ENCODE results near the gene MAP6.
A peak's percentile ranks its signal among the peaks of the same experiment; 100 is the strongest.

Gene MAP6

GRCh38 chr11:75549370-75549958, 119.4 kb downstream of the MAP6 start:
- no peak for DNase-seq (ENCODE audit: low spot score)

DNA sequence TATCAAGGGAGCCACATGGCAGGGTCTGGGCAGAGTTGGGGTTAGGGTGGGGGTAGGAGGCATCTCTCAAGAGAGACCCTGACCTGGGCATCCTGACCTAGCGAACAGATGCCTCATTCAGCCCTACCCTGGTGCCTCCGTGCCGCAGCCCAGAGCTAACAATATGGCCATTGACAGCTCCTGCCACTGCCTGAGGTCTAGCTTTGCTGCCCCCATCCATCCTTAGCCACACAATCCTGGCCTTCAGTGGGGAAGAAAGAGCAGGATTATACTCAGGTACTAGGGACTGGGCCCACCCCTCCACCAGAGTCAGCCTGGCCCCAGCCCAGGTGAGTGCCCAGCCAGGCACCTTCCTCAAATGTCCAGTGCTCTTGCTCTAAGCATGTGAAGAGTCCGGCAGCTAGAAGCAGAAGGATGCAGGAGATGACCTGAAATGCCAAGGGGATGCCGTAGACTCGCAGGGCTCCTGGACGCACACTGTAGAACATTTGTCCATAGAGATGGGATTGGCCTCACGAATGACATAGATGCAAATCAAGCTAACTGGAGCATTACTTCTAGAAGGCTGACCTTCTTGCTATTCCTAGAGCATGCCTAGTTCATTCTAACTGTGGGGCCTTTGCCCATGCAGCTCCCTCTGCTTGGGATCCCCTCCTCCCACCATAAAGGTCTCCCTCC, 120.1 kb downstream of the MAP6 start:
- no peak for DNase-seq (ENCODE audit: low spot score)

GRCh38 chr11:75547617-75548058, 121.2 kb downstream of the MAP6 start:
- DNase-seq (ENCODE audit: low spot score): peak; percentile 67

- no peak for DNase-seq (ENCODE audit: low spot score)
Measured at GRCh38 chr11:75547177-75547576, 121.7 kb downstream of the MAP6 start.

GRCh38 chr11:75543806-75544205, 125.0 kb downstream of the MAP6 start:
- no peak for DNase-seq (ENCODE audit: low spot score)

DNA sequence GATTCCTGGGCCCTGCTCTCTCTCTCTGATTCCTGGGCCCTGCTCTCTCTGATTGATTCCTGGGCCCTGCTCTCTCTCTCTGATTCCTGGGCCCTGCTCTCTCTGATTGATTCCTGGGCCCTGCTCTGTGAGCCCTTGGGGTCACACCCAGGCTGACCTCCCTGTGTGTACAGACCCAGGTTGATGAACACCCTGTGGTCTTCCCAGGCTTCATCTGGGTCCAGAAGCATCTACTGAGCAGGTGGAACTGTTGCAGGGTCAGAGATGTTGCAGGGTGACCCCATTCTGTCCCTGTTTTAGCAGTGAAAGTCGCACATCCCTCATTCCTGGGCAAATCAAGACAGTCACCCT, 126.8 kb downstream of the MAP6 start:
- no peak for DNase-seq (ENCODE audit: low spot score)

DNA sequence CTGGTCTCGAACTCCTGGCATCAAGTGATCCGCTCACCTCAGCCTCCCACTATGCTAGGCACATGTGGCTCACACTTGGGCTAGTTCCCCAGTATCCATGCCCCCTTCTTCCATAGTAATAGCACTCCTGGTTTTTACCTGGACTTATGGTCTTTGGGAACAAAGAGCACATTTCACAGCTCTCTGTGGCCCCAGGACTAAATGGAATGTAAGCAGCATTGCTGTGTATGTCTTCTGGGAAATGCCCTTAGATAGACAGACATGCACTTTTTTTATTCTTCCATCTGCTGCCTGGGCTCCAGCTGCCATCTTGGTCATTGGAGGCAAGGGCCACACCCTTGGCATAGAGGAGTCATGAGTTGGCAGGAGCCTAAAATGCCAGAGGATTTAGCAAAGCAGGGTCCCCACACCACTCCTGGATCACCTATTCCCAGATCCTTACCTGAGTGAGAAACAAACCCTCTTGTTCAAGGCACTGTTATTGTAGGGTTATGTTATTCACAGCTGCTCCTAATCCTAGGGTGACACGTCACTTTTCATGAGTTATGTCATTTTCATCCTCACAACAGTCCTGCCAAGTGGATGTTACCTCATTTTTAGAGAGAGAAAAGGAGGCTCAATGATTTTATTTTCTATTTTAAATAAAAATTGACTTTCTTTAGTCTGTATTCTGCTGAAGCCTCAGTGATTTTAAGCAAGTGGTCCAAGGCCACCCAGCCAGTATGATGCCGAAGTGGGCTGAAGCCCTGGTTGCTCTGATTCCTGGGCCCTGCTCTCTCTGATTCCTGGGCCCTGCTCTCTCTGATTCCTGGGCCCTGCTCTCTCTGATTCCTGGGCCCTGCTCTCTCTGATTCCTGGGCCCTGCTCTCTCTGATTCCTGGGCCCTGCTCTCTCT, 127.4 kb downstream of the MAP6 start:
- no peak for DNase-seq (ENCODE audit: low spot score)

- no peak for DNase-seq (ENCODE audit: low spot score)
Measured at GRCh38 chr11:75539459-75540334, 129.1 kb downstream of the MAP6 start.

GRCh38 chr11:75538150-75538942, 130.5 kb downstream of the MAP6 start:
- no peak for DNase-seq (ENCODE audit: low spot score)

DNA sequence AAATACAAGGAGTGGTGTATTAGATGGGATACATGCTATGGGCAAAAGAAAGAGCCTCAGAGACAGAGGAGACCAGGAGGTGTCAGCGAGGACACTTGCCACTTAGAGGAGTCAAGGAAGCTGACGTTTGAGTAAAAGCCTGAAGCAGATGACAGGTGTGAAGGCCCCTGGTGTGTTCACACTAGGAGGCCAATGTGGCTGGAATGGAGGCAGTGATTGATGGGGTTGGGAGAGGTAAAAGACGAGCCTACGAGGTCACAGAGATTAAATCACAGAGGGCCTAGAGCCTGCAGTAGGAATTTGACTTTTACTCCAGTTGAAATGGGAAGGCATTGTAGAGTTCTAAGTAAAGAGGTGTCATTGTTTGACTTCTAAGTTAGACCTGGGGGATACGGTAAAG, 131.1 kb downstream of the MAP6 start:
- DNase-seq (ENCODE audit: low spot score): no peak
